GM23338 (cell line): ENCODE measurements around the gene FOXP1. TPM values are rescaled to one million over a fixed set of nuclear protein-coding genes. Genes with fewer than 3 reads are reported as not detected.

Experiments
- ATAC-seq: fragments of 200-7000 bp; cut with Tn5 transposase; 3 replicates; pipeline ENCODE4 v1.9.1; 2020
- DNase-seq: peaks from one replicate; pipeline ENCODE4 v3.0.0-alpha.2; 2015; ENCODE audit warnings: low spot score
- H2AFZ ChIP-seq: fragments of 200-600 bp; sonication (generic); 2 replicates; pipeline ENCODE4 v1.8.0; 2016; ENCODE audit warnings: antibody characterized with exemption, mild to moderate bottlenecking, moderate library complexity
- H3F3A ChIP-seq: fragments of 200-600 bp; sonication (generic); replicated peaks from 2 replicates; pipeline ENCODE4 v1.8.0; 2017; ENCODE audit warnings: antibody characterized with exemption, mixed run types, low read depth
- H3K27ac ChIP-seq: fragments of 200-600 bp; sonication (generic); 2 replicates; pipeline ENCODE4 v1.6.1; 2016; ENCODE audit warnings: low read depth
- H3K27me3 ChIP-seq: fragments of 200-600 bp; sonication (generic); 2 replicates; pipeline ENCODE4 v1.8.0; 2016; ENCODE audit warnings: mild to moderate bottlenecking, mixed run types, moderate library complexity; ENCODE audit not compliant: insufficient read depth
- H3K36me3 ChIP-seq: fragments of 200-600 bp; sonication (generic); 2 replicates; pipeline ENCODE4 v1.8.0; 2016; ENCODE audit warnings: mild to moderate bottlenecking; ENCODE audit not compliant: insufficient read depth
- H3K4me1 ChIP-seq: fragments of 200-600 bp; sonication (generic); 2 replicates; pipeline ENCODE4 v1.8.0; 2016; ENCODE audit warnings: mild to moderate bottlenecking, moderate library complexity; ENCODE audit not compliant: insufficient read depth
- H3K4me2 ChIP-seq: fragments of 200-600 bp; sonication (generic); 2 replicates; pipeline ENCODE4 v1.7.1; 2017; ENCODE audit warnings: mixed run types
- H3K4me3 ChIP-seq: fragments of 200-600 bp; sonication (generic); 2 replicates; pipeline ENCODE4 v1.6.1; 2016; ENCODE audit warnings: mixed run types
- H3K79me2 ChIP-seq: fragments of 200-600 bp; sonication (generic); replicated peaks from 2 replicates; pipeline ENCODE4 v1.8.0; 2017; ENCODE audit warnings: mild to moderate bottlenecking; ENCODE audit not compliant: insufficient read depth
- H3K9me2 ChIP-seq: fragments of 200-600 bp; sonication (generic); 2 replicates; pipeline ENCODE4 v1.8.0; 2017; ENCODE audit not compliant: insufficient read depth
- H4K20me1 ChIP-seq: fragments of 200-600 bp; sonication (generic); replicated peaks from 2 replicates; pipeline ENCODE4 v1.8.0; 2017; ENCODE audit warnings: mild to moderate bottlenecking; ENCODE audit not compliant: insufficient read depth
- H3K27ac Mint-ChIP-seq: 2 replicates; pipeline ENCODE4 v1.8.0; 2020; ENCODE audit warnings: inconsistent platforms, mild to moderate bottlenecking, moderate library complexity, mixed read lengths
- H3K27me3 Mint-ChIP-seq: 3 replicates; pipeline ENCODE4 v1.8.0; 2022; ENCODE audit warnings: low read depth, mild to moderate bottlenecking, moderate library complexity, mixed read lengths, inconsistent platforms; ENCODE audit not compliant: insufficient read depth, poor library complexity
- H3K36me3 Mint-ChIP-seq: 3 replicates; pipeline ENCODE4 v1.8.0; 2021; ENCODE audit warnings: low read depth, mild to moderate bottlenecking, inconsistent platforms, moderate library complexity, mixed read lengths
- H3K4me1 Mint-ChIP-seq: 3 replicates; pipeline ENCODE4 v1.8.0; 2020; ENCODE audit warnings: mild to moderate bottlenecking, inconsistent platforms, mixed read lengths
- H3K4me3 Mint-ChIP-seq: 3 replicates; pipeline ENCODE4 v1.8.0; 2021; ENCODE audit warnings: moderate library complexity, mild to moderate bottlenecking, inconsistent platforms, mixed read lengths
- H3K9me3 Mint-ChIP-seq: 3 replicates; pipeline ENCODE4 v1.8.0; 2020; ENCODE audit warnings: moderate library complexity, mild to moderate bottlenecking, inconsistent platforms, mixed read lengths
- CREB1 ChIP-seq: fragments of 250-450 bp; sonication (Bioruptor Pico); IDR thresholded peaks from 2 replicates; pipeline ENCODE4 v1.5.0; 2020; ENCODE audit warnings: low read depth, mild to moderate bottlenecking, moderate library complexity
- CTCF ChIP-seq, 2 experiments: fragments of 200-600 bp in 1 of 2; sonication (generic) in 1 of 2; conservative IDR thresholded peaks; 2 replicates each; pipeline versions ENCODE4 v1.5.1 to v1.6.1; 2016 to 2017; ENCODE audit warnings: antibody characterized with exemption in 2 of 2, low read depth in 2 of 2, mild to moderate bottlenecking in 2 of 2, moderate library complexity in 1 of 2
- ETS1 ChIP-seq: IDR thresholded peaks from 2 replicates; pipeline ENCODE4 v1.6.1; 2016; ENCODE audit warnings: antibody characterized with exemption
- EZH2 ChIP-seq: fragments of 200-600 bp; sonication (generic); IDR thresholded peaks from one replicate; pipeline ENCODE4 v1.8.0; 2017; ENCODE audit warnings: antibody characterized with exemption, mild to moderate bottlenecking, low read depth; ENCODE audit not compliant: unreplicated experiment
- EZH2phosphoT487 ChIP-seq: fragments of 200-600 bp; sonication (generic); IDR thresholded peaks from one replicate; pipeline ENCODE4 v1.8.1; 2018; ENCODE audit warnings: antibody characterized with exemption; ENCODE audit not compliant: unreplicated experiment
- JUNB ChIP-seq: IDR thresholded peaks from one replicate; pipeline ENCODE4 v1.6.1; 2016; ENCODE audit warnings: antibody characterized with exemption; ENCODE audit not compliant: unreplicated experiment
- NANOG ChIP-seq: IDR thresholded peaks from 2 replicates; pipeline ENCODE4 v1.6.1; 2016; ENCODE audit warnings: antibody characterized with exemption, borderline replicate concordance
- POLR2AphosphoS5 ChIP-seq: IDR thresholded peaks from 2 replicates; pipeline ENCODE4 v1.6.1; 2016; ENCODE audit warnings: antibody characterized with exemption, low read depth
- REST ChIP-seq: IDR thresholded peaks from one replicate; pipeline ENCODE4 v1.6.1; 2018; ENCODE audit warnings: antibody characterized with exemption; ENCODE audit not compliant: unreplicated experiment
- STAT1 ChIP-seq: IDR thresholded peaks from one replicate; pipeline ENCODE4 v1.6.1; 2016; ENCODE audit warnings: antibody characterized with exemption; ENCODE audit not compliant: unreplicated experiment
- ZNF114 ChIP-seq: fragments of 250-450 bp; sonication (Bioruptor Pico); IDR thresholded peaks from 2 replicates; pipeline ENCODE4 v1.5.0; 2020; ENCODE audit warnings: mild to moderate bottlenecking, moderate library complexity
- ZNF331 ChIP-seq: fragments of 250-450 bp; sonication (Bioruptor Pico); IDR thresholded peaks from 2 replicates; pipeline ENCODE4 v1.5.0; 2020; ENCODE audit warnings: low read depth, mild to moderate bottlenecking, moderate library complexity
- ZNF462 ChIP-seq: fragments of 250-450 bp; sonication (Bioruptor Pico); IDR thresholded peaks from 2 replicates; pipeline ENCODE4 v1.5.0; 2020; ENCODE audit warnings: mild to moderate bottlenecking, moderate library complexity
- polyA plus RNA-seq: library from polyadenylated mRNA; unstranded; fragments of >200 nt; fragmentation: Nextera tagmentation; extraction: Ambion mirVana; gene quantifications from 2 replicates; pipeline ENCODE4 v1.2.1, GENCODE V29; 2016
- total RNA-seq: library from RNA; depleted of rRNA; stranded (reverse); fragments of >200 nt; shearing (Covaris generic); gene quantifications from 2 replicates; pipeline ENCODE4 v1.2.3, GENCODE V29; 2014

FOXP1 gene
- total and polyA plus RNA-seq, 2 experiments from 2014 or later: 32.9 to 35.5 TPM

- Mint-ChIP-seq H3K4me1 (peaks cover 48% of the 10 kb centered on the region), H3K4me3 (no peak overlapping the region), H3K9me3 (peaks cover 12% of the 10 kb centered on the region; the same call in 2 of the 3 replicates), H3K36me3 (peaks cover 28% of the 10 kb centered on the region), H3K27ac (no peak overlapping the region), H3K27me3 (peaks cover 2% of the 10 kb centered on the region)
- Histone ChIP-seq H3K9me2 (no peaks in the 10 kb centered on the region), H3K27me3 (no peaks in the 10 kb centered on the region), H3K27ac (no peak overlapping the region), H3K4me1 (peaks cover 35% of the 10 kb centered on the region), H3K4me3 (no peak overlapping the region), H4K20me1 (no peaks in the 10 kb centered on the region), H3K79me2 (no peaks in the 10 kb centered on the region), H2AFZ (no peak overlapping the region), H3K36me3 (no peaks in the 10 kb centered on the region), H3F3A (no peaks in the 10 kb centered on the region), H3K4me2 (no peak overlapping the region)
- DNase-seq: no peak
- TF ChIP-seq CREB1 (CRISPR knock-in tag) (no peak), NANOG (no peak), EZH2phosphoT487 (no peak), ZNF462 (no peak), STAT1 (no peak), REST (no peak), POLR2AphosphoS5 (no peak), EZH2 (no peak), JUNB (no peak), ZNF114 (CRISPR knock-in tag) (no peak), ZNF331 (CRISPR knock-in tag) (no peak), CTCF (conservative IDR thresholded peaks at IDR 0.05; ENCODE audit: low read depth in 2 of 2) (no peak), ETS1 (no peak)
- ATAC-seq: no peak
Measured at GRCh38 chr3:71494212-71494611, 89.3 kb downstream of the FOXP1 start.
